Activated T-cell treated with anti-CD3 and anti-CD28 coated beads, Interleukin-2, amount 50 U/mL, for 1 hour (primary cell): ENCODE results near the gene ASAP2.

Experiments used
- DNase-seq: peaks from one replicate; pipeline ENCODE4 v3.0.0-alpha.2; 2020

Gene ASAP2

GRCh38 chr2:9279426-9279825 is 72.8 kb downstream of the ASAP2 start:
- DNase-seq, result no peak

GRCh38 chr2:9280224-9280623 is 73.6 kb downstream of the ASAP2 start:
- DNase-seq, result no peak

- no peak for DNase-seq
These were observed 74.5 kb downstream of the ASAP2 start for GRCh38 chr2:9281145-9281544.

- no peak for DNase-seq
These were observed 75.8 kb downstream of the ASAP2 start for GRCh38 chr2:9282128-9283112.

GRCh38 chr2:9284521-9285297 is 78.1 kb downstream of the ASAP2 start:
- no peak for DNase-seq

- DNase-seq, result no peak
These were observed 78.8 kb downstream of the ASAP2 start for GRCh38 chr2:9285385-9285920.

GRCh38 chr2:9285921-9286320 is 79.3 kb downstream of the ASAP2 start:
- no peak for DNase-seq

DNA sequence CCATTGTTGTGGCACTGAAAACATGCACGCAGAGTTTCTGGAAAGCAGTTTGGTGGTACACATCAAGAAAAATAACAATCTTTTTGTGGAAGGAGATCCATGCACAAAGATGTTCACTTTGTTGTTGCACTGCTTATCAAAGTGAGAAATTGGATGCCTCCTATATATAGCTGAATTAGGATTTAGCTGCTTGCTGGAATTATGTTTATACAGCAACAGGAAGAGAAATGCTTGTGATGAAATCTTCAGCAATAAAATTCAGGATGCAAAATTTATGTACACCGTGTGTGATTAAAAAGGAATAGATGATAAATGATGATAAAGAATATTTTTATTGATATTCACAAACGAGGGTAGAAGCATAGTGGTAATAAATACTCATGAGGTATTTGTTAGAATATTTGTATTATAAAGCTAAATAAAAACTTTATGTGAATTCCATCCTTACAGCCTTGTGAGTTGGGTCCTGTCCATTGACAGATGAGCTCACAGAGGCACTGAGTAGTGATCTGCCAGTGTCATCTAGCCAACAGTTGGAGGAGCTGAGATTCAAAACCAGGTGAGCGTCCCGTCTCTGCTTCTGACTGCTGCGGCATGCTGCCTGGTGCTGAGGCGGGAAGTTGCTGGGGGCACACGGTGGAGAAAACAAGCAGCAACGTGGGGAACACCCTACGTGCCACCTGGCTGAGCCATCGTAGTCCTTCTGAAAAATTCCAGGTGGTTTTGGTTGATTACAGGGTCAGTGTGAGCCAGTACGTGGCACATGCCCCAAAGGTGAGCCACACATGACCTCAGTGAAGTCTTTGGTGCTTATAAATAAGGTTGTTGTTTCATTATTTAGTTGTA is 80.2 kb downstream of the ASAP2 start:
- DNase-seq, result no peak

DNA sequence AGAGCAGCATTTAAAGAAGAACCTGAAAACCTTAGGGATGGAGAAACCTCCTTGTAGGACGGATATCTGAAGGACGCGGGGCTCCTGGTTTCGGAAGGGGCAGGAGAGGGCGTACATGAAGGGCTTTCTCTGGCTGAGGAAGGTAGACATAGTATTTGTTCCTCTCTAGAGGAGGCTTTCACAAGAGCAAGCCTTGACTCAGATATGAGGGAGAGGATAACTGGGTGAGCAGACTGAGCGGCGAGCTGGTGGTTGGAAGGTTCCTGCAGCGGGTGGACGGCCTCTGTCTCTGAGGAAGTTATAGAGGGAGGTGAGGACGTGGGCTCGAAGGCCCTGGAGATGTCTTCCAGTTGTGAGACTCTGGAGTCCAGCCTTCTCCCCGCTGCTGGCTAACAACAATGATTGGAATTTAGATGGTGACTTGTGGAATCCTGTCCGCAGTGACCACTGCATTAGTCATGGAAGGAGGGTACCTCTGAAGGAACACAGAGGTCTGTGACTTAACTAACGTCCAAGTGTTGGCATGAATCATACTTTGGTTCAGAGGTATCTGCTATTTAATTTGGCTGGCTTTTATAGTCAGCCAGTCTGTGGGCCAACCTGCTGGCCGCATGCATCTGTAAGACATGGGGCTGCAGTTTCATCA is 80.9 kb downstream of the ASAP2 start:
- DNase-seq, result no peak

DNA sequence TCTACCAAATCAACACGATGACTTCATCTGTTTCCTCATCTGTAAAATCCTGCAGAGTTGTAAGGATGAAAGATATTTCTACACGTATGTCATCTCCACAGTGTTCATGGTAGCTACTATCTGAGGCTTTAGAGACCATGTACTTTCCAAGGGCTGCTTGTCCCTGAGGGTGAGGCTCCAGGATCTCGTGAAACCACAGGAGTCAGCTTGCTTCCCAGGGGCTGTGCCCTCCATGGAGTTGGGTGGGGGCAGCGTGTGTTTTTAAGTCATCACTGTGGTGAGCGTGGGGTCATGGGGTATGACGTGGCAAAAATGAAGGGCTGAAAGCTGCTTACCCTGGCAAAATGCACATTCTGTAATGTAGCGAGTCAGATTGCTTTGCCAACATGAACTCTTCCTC is 81.6 kb downstream of the ASAP2 start:
- DNase-seq, result no peak

DNA sequence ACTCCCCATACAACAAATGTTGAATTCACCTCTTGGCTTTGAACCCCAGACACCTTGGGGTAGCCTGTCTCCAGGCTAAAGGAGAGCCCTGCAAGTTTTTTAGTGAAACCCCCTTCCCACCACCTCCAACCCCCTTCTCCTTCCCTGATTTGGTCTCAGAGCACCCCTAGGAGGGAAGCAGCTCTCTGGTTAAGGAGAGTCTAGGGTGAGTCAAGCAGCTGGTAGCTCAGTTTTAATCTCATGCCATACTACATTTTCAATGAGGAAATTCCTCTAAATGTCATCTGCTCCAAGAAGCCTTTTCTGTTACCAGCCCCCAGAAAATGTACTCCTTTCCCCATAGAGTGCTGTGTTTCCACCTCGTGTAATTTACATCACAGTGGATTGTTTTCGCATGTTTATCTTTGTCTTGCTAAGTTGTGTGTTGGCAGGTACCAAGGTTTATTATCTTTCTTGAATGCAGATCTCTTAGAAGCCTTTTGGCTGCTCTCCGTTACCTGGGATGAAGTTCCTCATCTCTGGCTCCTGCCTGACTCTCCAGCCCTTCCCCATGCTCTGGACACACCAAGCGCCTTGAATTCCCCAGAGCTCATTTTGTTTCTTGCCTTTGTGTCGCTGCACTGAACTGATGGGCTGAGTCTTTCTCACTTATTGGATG is 82.2 kb downstream of the ASAP2 start:
- no peak for DNase-seq

- no peak for DNase-seq
These were observed 84.7 kb downstream of the ASAP2 start for GRCh38 chr2:9291331-9291730.

- DNase-seq, result no peak
These were observed 85.3 kb downstream of the ASAP2 start for GRCh38 chr2:9291866-9292265.

- no peak for DNase-seq
These were observed 85.8 kb downstream of the ASAP2 start for GRCh38 chr2:9292426-9292825.

- DNase-seq, result no peak
These were observed 88.2 kb downstream of the ASAP2 start for GRCh38 chr2:9294764-9295163.

DNA sequence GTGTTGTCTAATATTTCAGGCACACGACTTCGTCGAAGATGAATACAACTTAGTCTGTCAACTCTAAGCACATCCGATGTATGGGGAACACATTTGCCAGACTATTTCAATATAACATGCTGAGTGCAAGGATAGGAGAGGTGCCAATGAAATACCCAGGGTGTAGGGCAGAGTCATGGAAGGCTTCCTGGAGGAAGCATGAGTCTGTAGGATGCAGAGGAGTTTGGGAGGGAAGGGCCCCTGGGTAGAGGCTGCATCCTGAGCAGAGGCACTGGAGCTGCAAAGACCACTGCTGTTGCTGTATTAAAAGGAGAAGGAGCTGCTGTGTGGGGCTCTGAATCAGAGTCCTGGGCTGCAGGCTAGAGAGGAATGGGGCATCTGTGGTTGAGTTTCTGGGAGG is 89.9 kb downstream of the ASAP2 start:
- DNase-seq, result no peak

GRCh38 chr2:9297156-9297555 is 90.5 kb downstream of the ASAP2 start:
- no peak for DNase-seq

DNA sequence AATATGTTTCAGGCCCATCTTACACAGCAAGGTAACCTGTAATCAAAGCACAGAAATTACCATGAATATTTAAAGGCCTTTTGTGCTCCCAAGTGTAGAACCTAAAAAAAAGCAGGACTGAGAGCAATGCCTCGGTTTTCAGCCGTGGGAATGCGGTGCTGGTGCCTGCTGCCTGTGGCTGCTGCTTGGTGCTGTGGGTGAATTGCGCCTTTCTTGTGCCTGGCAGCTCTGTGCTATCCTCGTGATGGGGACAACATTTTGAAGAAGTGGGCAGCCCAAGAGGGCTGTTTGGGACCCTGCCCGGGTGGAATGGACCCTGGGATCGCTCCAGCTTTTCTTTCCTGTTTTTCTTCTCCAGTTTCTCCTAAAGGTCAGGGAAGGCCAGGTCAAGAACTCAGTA is 91.2 kb downstream of the ASAP2 start:
- no peak for DNase-seq

DNA sequence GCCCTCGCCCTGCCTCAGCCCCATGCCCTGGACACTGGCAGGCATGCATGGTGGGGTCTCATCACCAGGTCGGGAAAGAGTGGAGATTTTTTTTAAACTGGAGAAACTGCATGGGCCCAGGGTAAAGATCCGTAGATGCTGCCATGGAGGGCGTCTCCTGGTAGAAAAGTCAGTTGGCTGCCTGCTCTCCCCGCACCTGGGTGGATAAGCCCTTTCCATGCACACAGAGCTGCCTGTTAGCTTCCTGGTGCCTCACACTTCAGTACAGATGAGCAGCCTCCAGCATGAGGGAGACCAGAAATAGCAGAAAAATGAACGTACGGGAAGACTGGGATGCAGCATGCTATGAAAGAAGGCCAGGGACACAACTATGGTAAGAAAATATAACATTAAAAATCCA is 92.0 kb downstream of the ASAP2 start:
- DNase-seq, result no peak

GRCh38 chr2:9299161-9300100 is 92.8 kb downstream of the ASAP2 start:
- no peak for DNase-seq

GRCh38 chr2:9300214-9300613 is 93.6 kb downstream of the ASAP2 start:
- DNase-seq, result no peak
